IPS DF 4.7 (cell line): Measurements from ENCODE around the gene AP1M1.
"Not testable (repeated sequence)": the region's sequence is repeated elsewhere in the genome, so short reads cannot be mapped to it uniquely, and the experiment has no call there.

Source experiments
- DNase-seq: peaks from one replicate; pipeline ENCODE4 v3.0.0-alpha.2; 2013; ENCODE audit warnings: low spot score; ENCODE audit errors: extremely low read depth

AP1M1 gene

DNA sequence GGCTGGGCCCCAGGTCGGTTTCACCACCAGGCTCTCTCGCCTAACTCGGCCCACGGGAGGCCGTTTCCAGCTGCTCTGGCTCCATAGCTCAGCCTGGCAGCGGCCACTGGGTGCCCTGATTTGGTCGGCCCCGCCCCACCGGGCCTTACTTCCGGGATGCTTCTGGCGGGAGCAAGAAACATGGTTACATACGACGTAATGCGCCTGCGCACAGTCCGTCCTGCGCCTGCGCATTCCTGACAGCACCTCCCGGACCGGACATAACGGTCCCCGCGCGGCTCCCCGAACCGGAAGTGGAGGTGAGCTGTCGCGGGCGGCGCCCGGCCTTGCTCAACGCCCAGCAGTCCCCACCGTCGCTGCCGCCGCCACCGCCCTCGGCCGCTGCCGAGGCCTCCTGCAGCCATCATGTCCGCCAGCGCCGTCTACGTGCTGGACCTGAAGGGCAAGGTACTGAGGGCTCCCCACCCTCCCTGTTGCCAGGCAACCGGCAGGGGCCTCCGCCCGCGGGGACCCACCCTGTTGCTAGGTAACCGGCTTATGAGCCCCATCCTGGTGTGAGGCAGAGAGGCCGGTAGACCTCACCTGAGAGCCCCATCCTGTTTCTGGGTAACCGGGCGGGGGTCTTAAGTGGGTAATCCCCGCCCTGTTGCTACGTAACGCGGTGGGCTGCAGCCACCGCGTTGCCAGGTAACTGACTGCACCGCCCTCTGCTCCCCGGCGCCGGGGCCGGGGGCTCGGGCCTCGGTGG, at the start of gene AP1M1:
TSS of gene AP1M1 (plus strand) at position 290 of the 748 bp plus-strand sequence. CDS start at position 406, 116 bp downstream.
- peak; percentile 89 for DNase-seq

DNA sequence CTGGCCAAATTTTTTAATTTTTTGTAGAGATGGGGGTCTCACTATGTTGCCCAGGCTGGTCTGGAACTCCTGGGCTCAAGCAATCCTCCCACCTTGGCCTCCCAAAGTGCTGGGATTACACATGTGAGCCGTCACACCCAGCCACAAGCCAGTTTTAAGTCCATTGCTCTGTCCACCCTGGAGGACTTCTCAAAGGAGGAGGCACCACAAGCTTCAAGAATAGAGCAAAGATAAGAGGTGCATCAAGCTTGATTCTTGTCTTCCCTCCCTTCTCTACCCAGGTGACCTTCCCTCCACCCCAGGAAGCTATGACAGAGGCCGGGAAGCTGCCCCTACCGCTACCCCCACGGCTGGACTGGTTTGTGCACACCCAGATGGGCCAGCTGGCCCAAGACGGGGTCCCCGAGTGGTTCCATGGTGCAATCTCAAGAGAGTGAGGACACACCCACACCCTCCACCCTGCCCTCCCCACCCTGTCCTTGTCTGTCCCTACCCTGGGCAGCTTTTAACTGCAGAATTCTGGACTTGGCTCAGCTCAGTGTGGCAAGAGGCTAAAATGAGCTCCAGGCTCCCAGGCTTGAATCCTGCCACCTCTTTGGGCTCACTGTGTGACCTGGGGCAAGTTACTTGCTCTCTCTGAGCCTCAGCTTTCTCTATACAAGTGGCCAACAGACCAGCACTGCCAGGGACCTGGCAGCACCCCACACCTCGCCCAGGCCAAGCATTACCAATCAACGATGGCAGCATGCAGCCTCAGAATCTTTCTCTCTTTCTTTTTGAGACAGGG, 49.1 kb upstream of the AP1M1 start:
- no peak for DNase-seq

DNA sequence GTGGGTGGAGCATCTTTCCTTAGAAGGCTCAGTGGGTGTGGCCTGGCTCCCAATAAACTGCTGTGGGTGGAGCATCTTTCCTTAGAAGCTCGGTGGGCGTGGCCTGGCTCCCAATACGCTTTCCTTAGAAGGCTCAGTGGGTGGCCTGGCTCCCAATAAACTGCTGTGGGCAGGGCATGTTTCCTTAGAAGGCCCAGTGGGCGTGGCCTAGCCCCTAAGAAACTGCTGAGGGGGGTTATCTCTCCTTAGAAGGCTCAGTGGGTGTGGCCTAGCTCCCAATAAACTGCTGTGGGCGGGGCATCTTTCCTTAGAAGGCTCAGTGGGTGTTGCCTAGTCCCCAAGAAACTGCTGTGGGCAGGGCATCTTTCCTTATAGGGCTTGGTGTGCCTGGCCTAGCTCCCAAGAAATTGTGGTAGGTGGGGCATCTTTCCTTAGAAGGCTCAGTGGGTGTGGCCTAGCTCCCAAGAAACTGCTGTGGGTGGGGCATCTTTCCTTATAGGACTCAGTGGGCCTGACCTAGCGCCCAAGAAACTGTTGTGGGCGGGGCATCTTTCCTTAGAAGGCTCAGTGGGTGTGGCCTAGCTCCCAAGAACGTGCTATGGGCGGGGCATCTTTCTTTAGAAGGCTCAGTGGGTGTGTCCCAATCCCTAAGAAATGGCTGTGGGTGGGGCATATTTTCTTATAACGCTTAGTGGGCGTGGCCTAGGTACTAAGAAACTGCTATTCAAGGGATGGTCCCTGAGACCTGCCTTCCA, 44.0 kb upstream of the AP1M1 start:
- no peak for DNase-seq

DNA sequence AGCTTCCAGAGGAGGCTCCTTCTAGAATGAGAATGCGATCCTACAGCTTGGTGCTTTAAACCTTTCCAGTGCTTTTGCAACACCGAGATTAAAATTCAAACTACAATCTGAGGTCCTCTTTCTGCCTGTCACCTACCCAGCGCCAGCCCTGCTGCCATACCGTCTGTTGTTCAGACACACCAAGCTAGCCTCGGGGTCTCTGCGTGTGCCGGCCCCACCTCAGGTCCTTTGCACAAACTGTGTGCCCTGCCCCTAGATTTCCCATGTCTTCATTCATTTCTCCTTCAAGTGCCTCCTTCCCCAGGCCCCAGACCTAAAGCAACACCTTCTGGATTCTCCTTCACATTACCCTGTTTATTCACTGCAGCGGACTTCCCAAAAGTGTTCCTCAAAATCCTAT, 43.2 kb upstream of the AP1M1 start:
- DNase-seq, result no peak

DNA sequence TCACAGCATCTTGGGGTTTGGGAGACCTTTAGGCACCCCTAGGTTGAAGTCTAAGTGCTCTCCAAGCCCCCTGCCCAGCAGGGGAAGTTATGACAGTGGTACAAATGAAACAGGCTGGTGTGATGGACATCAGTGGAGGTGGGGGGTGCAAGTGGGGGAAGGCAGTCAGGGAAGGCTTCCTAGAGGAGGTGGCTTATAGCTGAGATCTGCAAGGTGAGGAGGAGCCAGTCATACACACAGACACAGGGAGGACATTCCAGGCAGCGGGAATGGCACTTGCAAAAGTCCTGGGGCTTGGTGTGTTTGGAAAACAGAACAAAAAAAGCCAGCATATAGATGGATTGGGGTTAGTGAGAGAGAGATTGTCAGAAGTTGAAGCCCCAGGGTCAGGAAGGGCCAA, 42.6 kb upstream of the AP1M1 start:
- no peak for DNase-seq

DNA sequence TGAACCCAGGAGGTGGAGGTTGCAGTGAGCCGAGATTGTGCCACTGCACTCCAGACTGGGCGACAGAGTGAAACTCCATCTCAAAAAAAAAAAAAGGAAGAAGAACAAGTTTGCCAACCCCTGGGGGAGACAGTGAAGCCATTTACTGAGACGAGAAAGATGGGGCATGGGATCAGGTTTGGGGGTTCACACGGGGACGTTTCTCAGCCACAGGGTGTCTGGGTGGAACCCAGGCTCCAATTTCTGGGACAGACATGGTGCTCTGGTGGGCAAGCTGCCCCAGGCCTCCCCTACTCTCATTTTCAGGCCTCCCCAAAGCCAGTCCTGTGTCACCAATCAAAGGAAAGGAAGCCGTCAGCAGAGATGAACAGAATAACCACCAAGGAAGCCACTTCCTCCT, 40.8 kb upstream of the AP1M1 start:
- DNase-seq, result no peak

DNA sequence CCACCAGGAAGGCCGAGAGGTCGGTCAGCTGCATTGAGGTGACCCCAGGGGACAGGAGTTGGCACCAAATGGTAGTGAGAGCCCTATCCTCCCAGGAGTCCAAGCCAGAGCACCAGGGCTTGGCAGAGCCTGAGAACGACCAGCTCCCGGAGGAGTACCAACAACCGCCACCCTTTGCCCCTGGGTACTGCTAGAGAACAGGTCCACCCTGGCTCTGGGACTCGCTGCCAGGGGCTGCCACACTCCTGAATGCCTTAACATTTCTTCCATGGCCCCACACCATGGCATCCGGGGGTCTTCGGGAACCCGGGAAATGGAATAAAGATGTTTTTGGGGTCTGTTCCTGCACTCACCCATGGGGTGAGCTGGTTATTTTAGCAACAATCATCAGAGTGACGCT, 40.1 kb upstream of the AP1M1 start:
- DNase-seq, result no peak

DNA sequence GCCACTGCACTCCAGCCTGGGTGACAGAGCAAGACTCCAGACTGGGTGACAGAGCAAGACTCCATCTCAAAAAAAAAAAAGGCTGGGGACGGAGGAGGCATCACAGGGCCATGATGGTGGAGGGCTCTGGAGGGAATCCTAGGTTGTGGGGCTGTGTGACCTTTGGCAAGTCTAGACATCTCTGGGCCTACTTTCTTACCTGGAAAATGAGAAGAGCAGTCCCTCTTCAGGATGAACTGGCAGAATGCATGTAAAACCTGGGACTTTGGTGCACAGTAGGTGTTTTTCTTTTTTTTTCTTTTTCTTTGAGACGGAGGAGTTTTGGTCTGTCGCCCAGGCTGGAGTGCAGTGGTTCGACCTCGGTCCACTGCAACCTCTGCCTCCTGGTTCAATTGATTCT, 38.1 kb upstream of the AP1M1 start:
- DNase-seq, result no peak

DNA sequence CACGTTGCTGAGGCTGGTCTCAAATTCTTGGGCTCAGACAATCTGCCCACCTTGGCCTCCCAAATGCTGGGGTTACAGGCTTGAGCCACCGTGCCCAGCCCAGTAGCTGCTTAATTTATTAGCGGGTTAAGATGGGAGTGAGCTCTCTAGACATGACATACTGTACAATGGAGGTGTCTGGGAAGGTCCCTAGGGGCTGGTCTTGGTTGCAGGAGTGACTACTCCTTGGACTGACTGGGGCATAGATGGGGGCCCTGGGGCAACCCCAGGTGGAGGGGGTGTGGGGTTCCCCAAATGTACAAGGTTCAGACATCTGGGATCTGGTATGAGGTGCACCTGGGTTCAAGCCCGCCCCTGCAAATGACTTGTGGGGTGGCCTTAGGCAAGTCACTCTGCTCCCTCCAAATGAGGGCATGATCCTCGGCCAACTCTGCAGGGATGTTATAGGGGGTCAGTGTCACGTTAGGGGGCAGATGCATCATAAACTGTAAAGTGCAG, 37.2 kb upstream of the AP1M1 start:
- DNase-seq, result no peak

DNA sequence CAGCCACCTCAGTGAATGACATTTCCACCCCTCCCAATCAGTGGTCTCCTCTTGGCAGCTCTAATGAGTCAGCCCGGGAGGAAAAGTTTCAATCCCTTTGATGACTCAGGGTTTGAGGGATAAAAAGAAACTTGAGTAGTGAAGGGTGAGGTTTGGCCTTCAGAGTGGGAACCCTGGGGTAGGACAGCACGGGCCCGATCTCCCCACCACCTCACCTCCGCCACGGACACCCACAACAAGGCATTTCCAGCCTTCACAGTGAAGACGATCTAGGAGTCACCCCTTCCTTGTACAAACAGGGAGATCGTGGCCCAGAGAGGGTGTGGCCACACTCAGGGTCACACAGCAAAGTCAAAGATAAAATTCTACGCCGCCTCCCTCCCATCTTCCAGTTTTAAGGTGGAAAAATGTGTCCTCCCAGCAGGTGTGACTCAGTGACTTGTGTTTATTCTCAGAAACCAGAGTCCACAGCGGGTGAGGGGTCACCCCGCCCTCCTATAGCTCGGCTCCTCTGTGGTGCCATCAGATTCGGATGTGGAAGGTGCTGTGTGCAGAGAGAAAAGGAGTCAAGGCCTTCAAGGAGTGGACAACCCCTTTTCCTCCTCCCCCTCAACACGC, 36.7 kb upstream of the AP1M1 start:
- DNase-seq, result no peak

DNA sequence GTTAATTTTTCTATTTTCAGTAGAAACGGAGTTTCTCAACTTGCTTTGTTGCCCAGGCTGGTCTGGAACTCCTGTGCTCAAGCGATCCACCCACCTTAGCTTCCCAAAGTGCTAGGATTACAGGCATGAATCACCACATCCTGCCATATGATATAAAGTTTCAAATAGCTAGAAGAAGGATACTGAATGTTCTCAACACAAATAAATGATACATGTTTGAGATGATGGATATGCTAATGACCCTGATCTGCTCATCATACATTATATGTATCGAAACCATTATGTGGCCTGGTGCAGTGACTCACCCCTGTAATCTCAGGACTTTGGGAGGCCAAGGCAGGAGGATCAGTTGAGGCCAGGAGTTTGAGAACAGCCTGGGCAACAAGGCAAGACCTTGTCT, 35.9 kb upstream of the AP1M1 start:
- DNase-seq, result no peak

DNA sequence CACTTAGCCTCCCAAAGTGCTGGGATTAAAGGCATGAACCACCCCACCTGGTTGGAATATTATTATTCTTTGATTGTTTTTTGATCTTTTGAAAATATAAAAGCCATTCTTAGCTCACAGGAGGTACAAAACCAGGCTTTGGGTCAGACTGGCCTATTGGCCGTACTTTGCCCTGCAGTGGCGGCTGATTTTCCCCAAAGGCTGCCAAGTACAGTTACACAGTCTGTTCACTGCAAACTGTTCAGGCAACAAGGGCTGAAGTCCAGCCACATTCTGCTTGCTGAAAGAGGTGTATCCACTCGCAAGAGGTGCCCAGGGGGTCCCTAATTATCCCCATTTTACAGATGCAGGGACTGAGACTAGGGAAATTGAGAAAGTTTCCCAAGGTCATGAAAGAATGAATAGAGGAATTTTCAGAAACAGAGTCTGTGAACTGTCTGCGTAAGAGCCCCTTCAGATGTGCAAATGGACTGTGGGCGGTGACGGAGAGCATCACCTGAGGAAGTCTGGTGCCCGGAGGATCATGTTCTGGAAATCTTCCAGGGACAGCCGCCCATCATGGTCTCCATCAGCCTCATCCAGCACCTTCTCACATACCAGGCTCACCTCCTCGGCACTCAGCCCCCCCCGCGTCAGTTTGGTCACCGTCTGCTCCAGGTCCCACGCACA, 33.4 kb upstream of the AP1M1 start:
- no peak for DNase-seq

DNA sequence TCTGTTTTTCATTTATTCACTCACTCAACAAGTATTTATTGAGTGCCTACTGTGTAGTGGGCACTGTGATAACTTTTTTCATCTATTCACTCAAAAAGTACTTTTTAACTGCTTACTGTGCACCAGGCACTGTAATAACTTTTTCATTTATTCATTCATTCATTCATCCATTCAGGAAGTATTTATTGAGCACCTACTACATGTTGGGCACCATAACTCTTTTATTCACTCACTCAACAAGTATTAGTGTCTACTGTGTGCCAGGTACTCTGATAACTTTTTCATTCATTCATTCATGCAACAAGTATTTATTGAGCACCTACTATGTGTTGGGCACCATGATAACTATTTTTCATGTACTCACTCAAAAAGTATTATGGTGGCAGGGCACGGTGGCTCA, 31.3 kb upstream of the AP1M1 start:
- no peak for DNase-seq

DNA sequence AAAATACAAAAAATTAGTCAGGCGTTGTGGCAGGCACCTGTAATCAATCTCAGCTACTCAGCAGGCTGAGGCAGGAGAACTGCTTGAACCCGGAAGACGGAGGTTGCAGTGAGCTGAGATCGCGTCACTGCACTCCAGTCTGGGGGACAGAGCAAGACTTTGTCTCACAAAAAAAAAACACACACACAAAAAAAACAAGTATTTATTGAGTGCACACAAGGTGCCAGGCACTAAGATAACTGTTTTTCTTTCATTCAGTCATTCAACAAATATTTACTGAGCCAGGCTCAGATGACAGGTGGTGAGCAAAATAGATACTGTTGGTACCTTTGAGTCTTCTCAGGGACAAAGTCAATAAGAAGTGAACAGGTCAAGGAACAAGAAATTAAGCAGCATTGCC, 30.7 kb upstream of the AP1M1 start:
- DNase-seq, result no peak

DNA sequence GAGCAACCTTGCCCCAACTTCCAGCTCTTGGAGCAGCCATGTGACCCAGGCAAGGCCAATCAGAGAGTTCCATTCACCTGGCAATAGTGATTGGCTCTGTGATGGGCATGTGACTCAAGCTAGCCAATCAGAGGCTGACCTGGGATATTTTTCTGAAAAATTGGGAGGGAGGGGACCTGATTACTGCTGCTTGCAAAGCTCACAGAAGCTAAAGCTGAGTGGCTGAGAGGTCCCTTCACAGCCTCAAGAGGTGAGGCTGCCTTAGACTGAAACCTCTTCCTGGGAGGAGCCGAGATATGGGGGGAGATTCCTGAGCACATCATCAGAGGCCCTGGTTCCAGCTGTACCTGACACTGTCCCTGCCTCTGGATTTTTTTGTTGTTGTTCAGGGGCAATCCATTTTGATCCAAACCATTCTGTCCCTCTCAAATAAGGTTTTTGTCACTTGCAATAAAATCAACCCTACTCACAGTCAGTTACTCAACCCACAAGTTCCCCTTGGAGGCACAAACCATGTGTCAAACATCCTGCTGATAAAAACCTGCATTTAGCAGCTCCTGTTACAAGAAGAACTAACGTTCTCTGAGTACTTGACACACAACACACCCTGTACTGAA, 29.1 kb upstream of the AP1M1 start:
- no peak for DNase-seq

DNA sequence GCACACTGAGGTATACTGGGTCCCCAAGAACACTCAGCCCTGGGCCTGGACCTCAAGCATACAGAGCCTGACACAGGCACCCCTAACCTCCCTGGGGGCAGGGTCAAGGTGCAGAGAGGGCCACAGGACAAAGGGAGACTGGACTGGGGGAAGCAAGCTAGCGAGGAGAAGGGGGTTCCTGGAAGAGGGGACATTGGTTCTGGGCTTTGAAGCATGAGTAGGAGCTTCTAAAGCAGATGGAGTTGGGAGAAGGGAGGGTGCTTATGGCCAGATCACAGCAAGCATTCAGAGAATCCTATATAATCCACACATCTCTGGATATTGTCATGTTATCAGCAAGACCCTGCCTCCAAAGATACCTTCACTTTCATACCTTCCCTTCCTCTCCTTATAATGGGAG, 27.6 kb upstream of the AP1M1 start:
- DNase-seq, result no peak

DNA sequence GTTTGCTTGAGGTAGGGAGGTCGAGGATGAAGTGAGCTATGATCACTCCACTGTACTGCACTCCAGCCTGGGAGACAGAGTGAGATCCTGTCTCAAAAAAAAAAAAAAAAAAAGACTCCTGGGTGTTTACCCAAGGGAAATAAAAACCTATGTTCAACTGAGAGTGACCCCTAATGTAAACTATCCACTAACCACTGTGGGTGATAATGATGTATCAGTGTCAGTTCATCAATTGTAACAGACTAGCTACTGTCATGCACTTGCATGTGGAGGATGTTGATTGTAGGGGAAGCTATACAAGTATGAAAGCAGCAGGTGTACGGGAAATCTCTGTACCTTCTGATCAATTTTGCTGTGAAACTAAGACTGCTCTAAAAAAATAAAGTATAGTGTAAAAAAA, 21.8 kb upstream of the AP1M1 start:
- no peak for DNase-seq

DNA sequence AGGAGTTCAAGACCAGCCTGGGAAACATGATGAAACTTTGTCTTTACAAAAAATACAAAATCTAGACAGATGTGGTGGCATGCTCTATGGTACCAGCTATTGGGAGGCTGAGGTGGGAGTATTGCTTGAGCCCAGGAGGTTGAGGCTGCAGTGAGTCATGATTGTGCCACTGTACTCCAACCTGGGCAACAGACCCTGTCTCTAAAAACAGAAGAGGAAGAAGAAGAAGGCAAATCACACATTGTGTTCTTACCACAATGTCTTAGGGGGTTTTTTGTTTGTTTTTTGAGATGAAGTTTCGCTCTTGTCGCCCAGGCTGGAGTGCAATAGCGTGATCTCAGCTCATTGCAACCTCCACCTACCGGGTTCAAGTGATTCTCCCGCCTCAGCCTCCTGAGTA, 18.8 kb upstream of the AP1M1 start:
- DNase-seq, result not testable (repeated sequence)

DNA sequence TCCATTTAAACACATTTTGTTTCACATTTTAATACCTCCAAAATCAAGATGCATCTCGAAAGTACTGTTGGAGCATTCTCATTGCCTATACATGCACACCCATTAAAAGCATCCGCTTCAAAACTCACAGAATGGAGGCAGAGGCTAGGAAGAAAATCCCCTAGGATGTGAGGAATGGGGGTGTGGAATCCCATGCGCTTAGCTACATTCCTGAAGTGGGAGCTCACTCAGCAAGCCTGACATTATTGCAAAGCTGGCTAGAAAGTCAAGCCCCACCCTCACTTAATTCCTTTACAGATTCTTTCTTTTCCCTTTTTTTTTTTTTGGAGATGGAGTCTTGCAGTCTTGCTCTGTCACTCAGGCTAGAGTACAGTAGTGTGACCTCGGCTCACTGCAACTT, 17.1 kb upstream of the AP1M1 start:
- no peak for DNase-seq

DNA sequence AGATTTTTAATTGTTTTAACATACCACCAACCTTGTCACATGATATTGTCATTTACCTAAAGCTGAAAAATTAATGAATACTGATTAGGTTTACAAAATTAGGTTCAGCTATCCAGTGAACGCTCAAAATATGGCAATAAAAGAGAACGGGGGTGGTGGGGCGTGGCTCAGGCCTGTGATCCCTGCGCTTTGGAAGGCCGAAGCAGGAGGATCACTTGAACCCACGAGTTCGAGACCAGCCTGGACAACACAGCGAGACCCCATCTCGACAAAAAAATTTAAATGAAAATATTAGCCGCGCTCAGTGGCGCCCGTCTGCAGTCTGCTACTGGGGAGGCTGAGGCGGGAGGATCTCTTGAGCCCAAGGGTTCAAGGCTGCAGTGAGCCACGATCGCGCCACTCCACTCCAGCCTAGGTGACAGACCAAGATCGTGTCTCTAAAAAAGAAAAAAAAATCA, 13.0 kb upstream of the AP1M1 start:
- no peak for DNase-seq
